Stimulated activated naive B cell treated with anti-CD40 and anti-IgM and Interleukin-4, amounts not matched to agents 10 μg/mL and 1 μg/mL and 100 μg/mL, for 72 hours (primary cell): Measurements from ENCODE around the gene BRD9.
"Not testable (repeated sequence)": the region's sequence is repeated elsewhere in the genome, so short reads cannot be mapped to it uniquely, and the experiment has no call there.

ENCODE experiments used
- ATAC-seq, 2 donors: fragments of 150-1000 bp; cut with Tn5 transposase; replicated peaks; 2 replicates each; pipeline ENCODE4 v1.10.0; 2021; ENCODE audit warnings: moderate library complexity in 1 of 2
- DNase-seq: peaks from one replicate; pipeline ENCODE4 v3.0.0; 2021
- H3K27ac Mint-ChIP-seq: one replicate; pipeline ENCODE4 v1.8.0; 2022; ENCODE audit warnings: mild to moderate bottlenecking, mixed read lengths
- H3K27me3 Mint-ChIP-seq, 2 donors: one replicate each; pipeline ENCODE4 v1.8.0; 2022; ENCODE audit warnings: mixed read lengths in 2 of 2
- H3K36me3 Mint-ChIP-seq, 2 donors: one replicate each; pipeline ENCODE4 v1.8.0; 2022; ENCODE audit warnings: mixed read lengths in 2 of 2, mild to moderate bottlenecking in 1 of 2
- H3K4me1 Mint-ChIP-seq, 2 donors: one replicate each; pipeline ENCODE4 v1.8.0; 2022; ENCODE audit warnings: mixed read lengths in 2 of 2, mild to moderate bottlenecking in 1 of 2
- H3K4me3 Mint-ChIP-seq, 2 donors: one replicate each; pipeline ENCODE4 v1.8.0; 2022; ENCODE audit warnings: mild to moderate bottlenecking in 2 of 2, mixed read lengths in 2 of 2, moderate library complexity in 1 of 2
- H3K9me3 Mint-ChIP-seq, 2 donors: one replicate each; pipeline ENCODE4 v1.8.0; 2022; ENCODE audit warnings: mixed read lengths in 2 of 2, mild to moderate bottlenecking in 1 of 2

Gene BRD9

GRCh38 chr5:837621-838121, 54.9 kb downstream of the BRD9 start:
- H3K9me3 Mint-ChIP-seq, H3K4me1 Mint-ChIP-seq, H3K4me3 Mint-ChIP-seq, H3K27ac Mint-ChIP-seq, DNase-seq, H3K36me3 Mint-ChIP-seq: not testable (repeated sequence)
- ATAC-seq, result peak in 1 of 2 donors; percentile 6
- peaks cover 0 to 19% of the 10 kb centered on the region in 2 donors for H3K27me3 Mint-ChIP-seq

DNA sequence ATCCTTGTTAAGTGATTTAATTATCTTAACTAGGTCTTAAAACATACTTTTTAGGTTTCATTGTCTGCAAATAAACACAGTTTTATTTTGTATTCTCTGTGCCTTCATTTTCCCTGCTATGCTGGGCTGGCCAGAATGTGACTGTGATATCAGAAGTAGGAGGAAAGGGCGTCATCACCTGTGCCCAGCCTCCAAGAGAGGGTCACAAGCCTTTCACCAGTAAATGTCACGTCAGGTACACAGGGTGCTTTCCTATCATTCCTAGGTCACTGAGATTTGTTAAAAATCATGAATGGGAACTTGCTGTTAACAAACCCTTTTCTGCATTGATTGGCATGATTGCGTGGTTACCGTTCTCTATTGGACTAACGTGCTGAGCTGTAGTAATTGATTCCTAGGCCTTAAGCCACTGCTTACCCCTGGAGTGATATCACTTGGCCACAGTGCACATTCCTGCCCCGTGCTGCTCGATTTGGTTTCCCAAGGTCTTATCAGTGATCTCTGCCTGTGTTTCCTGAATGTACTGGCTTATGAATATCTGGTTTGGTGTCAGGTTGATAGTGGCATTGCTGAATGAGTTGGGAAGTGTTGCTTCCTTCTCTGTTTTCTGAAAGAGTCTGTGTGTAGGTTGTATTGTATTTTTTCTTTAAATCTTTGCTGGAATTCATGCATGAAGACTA, 56.5 kb downstream of the BRD9 start:
- DNase-seq, H3K36me3 Mint-ChIP-seq, H3K4me1 Mint-ChIP-seq, H3K27ac Mint-ChIP-seq, ATAC-seq, H3K4me3 Mint-ChIP-seq, H3K9me3 Mint-ChIP-seq: not testable (repeated sequence)
- peaks cover 0 to 21% of the 10 kb centered on the region in 2 donors for H3K27me3 Mint-ChIP-seq

DNA sequence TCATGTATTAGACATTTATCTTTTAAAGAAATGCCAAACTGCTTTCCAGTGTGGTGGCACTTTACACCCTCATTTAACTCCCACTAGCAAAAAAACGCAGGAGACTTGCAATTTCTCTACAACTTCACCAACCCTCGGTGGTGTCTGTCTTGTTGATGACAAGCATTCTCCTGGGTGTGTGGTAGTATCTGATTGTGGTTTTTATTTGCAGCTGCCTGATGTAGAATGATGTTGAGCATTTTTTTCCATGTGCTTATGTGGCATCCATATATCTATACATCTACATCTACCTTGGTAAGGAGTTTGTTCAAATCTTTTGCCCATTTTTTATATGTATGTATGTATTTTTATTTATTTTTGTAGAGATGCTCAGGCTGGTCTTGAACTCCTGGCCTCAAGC, 58.6 kb downstream of the BRD9 start:
- not testable (repeated sequence) for H3K9me3 Mint-ChIP-seq, H3K27ac Mint-ChIP-seq, H3K4me1 Mint-ChIP-seq, H3K4me3 Mint-ChIP-seq, DNase-seq, ATAC-seq, H3K36me3 Mint-ChIP-seq
- peaks cover 0 to 33% of the 10 kb centered on the region in 2 donors for H3K27me3 Mint-ChIP-seq

- not testable (repeated sequence) for DNase-seq, H3K4me1 Mint-ChIP-seq, H3K9me3 Mint-ChIP-seq, ATAC-seq, H3K27ac Mint-ChIP-seq, H3K4me3 Mint-ChIP-seq
- Mint-ChIP-seq H3K27me3 (peaks cover 0 to 29% of the 10 kb centered on the region in 2 donors), H3K36me3 (peaks cover 0 to 11% of the 10 kb centered on the region in 2 donors)
These were observed 64.4 kb downstream of the BRD9 start for GRCh38 chr5:828194-828593.

- not testable (repeated sequence) for H3K4me3 Mint-ChIP-seq
These were observed 67.1 kb downstream of the BRD9 start for GRCh38 chr5:825544-825943.

GRCh38 chr5:821504-821903, 71.1 kb downstream of the BRD9 start:
- peaks cover 0 to 12% of the 10 kb centered on the region in 2 donors for H3K36me3 Mint-ChIP-seq
- peaks cover 0 to 51% of the 10 kb centered on the region in 2 donors for H3K27me3 Mint-ChIP-seq
- no peaks in the 10 kb centered on the region for H3K4me1 Mint-ChIP-seq
- no peak overlapping the region for H3K27ac Mint-ChIP-seq
- ATAC-seq (no peak), DNase-seq (no peak)
- peaks cover 0 to 3% of the 10 kb centered on the region in 2 donors for H3K9me3 Mint-ChIP-seq
- H3K4me3 Mint-ChIP-seq, result no peak overlapping the region

More at GRCh38 chr5:825544-825943, 67.1 kb downstream of the BRD9 start:
- H3K36me3 Mint-ChIP-seq, result peaks cover 0 to 12% of the 10 kb centered on the region in 2 donors
- H3K9me3 Mint-ChIP-seq, DNase-seq, H3K27ac Mint-ChIP-seq, ATAC-seq, H3K4me1 Mint-ChIP-seq: not testable (repeated sequence)
- H3K27me3 Mint-ChIP-seq, result peaks cover 0 to 32% of the 10 kb centered on the region in 2 donors

GRCh38 chr5:820245-820644, 72.4 kb downstream of the BRD9 start:
- Mint-ChIP-seq H3K4me1 (no peaks in the 10 kb centered on the region), H3K36me3 (peaks cover 0 to 10% of the 10 kb centered on the region in 2 donors), H3K9me3 (peaks cover 0 to 6% of the 10 kb centered on the region in 2 donors), H3K27me3 (peaks cover 0 to 50% of the 10 kb centered on the region in 2 donors), H3K27ac (peak overlapping the region; percentile 34), H3K4me3 (no peak overlapping the region)
- no peak for DNase-seq
- ATAC-seq, result no peak

DNA sequence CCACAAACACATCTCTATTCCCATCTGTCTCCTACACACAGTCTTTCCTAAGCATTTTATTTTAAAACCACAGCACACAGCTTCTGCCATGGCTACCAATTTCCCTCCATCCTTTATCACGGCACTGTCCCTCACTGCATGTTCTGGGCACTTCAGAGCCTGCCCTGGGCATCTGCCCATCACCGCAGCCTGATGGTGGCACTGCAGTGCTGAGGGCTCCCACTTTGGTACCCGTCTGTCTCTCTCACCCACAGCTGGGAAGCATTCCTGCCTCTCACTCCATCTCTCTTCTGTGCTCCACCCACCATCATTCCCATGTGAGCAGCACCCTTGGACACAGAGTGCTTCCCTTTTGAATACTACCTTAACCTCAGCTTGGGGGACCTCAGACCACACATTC, 73.5 kb downstream of the BRD9 start:
- peaks cover 0 to 38% of the 10 kb centered on the region in 2 donors for H3K27me3 Mint-ChIP-seq
- peaks cover 0 to 8% of the 10 kb centered on the region in 2 donors for H3K9me3 Mint-ChIP-seq
- DNase-seq (no peak), ATAC-seq (no peak)
- H3K4me1 Mint-ChIP-seq, result no peaks in the 10 kb centered on the region
- no peak overlapping the region for H3K4me3 Mint-ChIP-seq
- H3K36me3 Mint-ChIP-seq, result peaks cover 0 to 5% of the 10 kb centered on the region in 2 donors
- H3K27ac Mint-ChIP-seq, result no peak overlapping the region

- Mint-ChIP-seq H3K27ac (no peak overlapping the region), H3K4me1 (no peaks in the 10 kb centered on the region), H3K4me3 (no peak overlapping the region), H3K36me3 (no peaks in the 10 kb centered on the region), H3K27me3 (peaks cover 0 to 33% of the 10 kb centered on the region in 2 donors), H3K9me3 (peaks cover 0 to 6% of the 10 kb centered on the region in 2 donors)
- DNase-seq (no peak), ATAC-seq (no peak)
These were observed 76.4 kb downstream of the BRD9 start for GRCh38 chr5:816176-816575.

DNA sequence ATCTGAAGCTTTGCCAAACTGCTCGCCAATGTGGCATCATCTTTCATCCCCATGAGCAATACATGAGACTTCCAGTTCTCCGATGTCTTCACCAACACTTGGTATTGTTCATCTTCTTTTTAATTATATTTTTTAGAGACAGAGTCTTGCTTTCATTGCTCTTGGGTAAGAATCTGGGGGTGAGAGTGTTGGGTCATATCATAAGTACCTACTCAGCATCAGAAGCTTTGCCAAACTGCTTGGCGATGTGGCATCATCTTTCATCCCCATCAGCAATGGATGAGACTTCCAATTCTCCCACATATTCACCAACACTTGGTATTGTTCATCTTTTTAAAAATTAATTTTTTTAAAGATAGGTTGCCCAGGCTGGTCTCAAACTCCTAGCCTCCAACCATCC, 77.2 kb downstream of the BRD9 start:
- DNase-seq (no peak), ATAC-seq (no peak)
- no peaks in the 10 kb centered on the region for H3K36me3 Mint-ChIP-seq
- H3K27ac Mint-ChIP-seq, result no peak overlapping the region
- peaks cover 0 to 6% of the 10 kb centered on the region in 2 donors for H3K9me3 Mint-ChIP-seq
- no peak overlapping the region for H3K4me3 Mint-ChIP-seq
- H3K4me1 Mint-ChIP-seq, result no peaks in the 10 kb centered on the region
- H3K27me3 Mint-ChIP-seq, result peaks cover 0 to 27% of the 10 kb centered on the region in 2 donors
